ACHN (cell line): ENCODE measurements around the gene LEAP2.

Source experiments
- DNase-seq: peaks from one replicate; pipeline ENCODE4 v3.0.0-alpha.2; 2015
- in situ Hi-C: cut with HindIII; loops from 2 replicates; pipeline ENCODE4 v1.10.0; 2017; ENCODE audit warnings: low sequenced_read_pairs, low pct_ligation_motif_present, low pct_unique_long_range_greater_than_20kb

Gene LEAP2

DNA sequence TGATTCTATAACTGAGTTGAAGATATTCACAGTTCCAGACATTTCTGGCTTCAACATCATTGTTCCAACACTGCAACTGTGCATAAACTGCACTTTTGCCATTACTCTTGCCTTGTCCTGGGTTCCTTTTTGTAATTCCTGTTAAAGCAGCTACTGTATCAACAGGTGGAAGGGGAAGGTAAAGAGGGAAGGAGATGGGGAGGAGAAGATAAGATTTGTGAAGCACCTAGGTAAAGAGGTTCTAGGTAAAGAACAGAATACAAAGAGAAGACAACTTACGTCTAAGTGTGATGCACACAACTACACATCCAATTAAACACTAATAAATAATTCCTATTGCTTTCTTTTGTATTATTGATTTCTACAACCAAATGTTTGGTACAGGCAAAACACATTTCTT lies 36.2 kb downstream of the LEAP2 start:
- DNase-seq: no peak
- in situ Hi-C loops: no loop called here

- DNase-seq: no peak
- in situ Hi-C loops: no loop called here
These were observed 42.2 kb downstream of the LEAP2 start for GRCh38 chr5:132915681-132916080.

- in situ Hi-C loops: no loop called here
- DNase-seq: no peak
These were observed 42.6 kb downstream of the LEAP2 start for GRCh38 chr5:132916086-132916485.
